CD4-positive, alpha-beta T cell treated with Interferon alpha-2 for 1 hour (primary cell): ENCODE measurements around the gene GPR153.
"Not testable (repeated sequence)": the region's sequence is repeated elsewhere in the genome, so short reads cannot be mapped to it uniquely, and the experiment has no call there.

Experiments
- DNase-seq, 2 donors: peaks; one replicate each; pipeline ENCODE4 v3.0.0-alpha.2; 2020 to 2022

Gene GPR153

DNA sequence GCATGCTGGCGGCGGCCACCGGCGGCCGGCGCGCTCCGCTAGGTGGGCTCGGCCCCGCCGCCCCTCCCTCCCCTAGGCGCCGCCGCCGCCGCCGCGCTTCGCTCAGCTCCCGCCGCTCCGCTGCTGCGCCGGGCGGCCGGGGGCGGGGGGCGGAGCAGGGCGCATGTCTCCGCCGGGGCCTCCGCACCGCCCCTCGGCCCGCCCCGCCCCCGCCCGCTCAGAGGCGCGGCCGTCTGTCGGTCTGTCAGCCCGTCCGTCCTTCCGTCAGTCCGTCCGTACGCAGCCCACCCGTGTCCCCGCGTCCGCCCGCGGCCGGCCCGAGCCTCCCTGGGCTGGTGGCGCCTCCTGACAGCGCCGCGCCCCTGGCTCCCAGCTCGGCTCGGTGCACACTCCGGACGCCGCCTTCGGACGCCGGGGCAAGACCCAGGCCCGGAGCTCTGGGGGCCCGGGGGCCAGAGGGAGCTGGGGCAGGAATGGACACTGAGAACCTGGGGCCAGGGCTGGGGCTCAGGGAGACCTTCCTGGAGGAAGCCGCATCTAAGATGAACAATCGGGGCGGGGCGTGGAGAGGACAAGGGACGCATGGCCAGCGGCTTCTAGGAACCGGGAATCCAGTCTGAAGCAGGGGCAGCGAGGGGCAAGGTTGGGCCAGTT, at the start of gene GPR153:
GPR153 (minus strand) TSS at position 138 of the 654 bp plus-strand sequence. CDS start 6,193 bp downstream, outside the sequence.
- peak; percentile 26 to 49 for DNase-seq

DNA sequence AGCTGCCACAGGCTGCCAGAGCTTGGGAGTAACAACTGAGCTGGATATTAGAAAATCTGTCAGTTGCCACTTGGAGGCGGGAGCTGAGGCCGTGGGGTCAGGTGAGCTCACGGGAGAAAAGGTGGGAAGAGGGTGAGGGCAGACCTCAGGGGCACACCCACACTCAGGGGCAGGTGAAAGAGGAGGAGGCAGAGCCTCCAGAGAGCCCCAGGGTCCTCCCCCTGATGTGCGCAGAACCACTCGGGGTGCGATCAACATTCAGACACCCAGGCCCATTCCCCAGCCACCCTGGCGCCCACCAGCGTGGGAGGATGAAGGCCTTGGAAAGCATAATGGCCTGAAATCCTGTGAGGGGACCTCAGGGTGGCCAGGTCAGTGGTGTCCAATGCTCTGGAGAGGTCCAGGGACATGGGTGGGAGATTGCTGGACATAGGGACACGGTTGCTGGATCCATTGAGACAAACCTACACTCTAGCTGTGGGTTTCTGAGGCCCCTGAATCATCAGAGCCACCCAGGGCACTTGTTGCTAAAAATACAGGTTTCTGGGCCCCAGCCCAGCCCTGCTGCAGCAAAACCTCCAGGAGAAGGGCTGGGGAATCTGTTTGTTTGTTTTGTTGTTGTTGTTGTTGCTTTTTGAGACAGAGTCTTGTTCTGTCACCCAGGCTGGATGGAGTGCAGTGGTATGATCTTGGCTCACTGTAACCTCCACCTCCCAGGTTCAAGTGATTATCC, 49.4 kb upstream of the GPR153 start:
- no peak for DNase-seq

DNA sequence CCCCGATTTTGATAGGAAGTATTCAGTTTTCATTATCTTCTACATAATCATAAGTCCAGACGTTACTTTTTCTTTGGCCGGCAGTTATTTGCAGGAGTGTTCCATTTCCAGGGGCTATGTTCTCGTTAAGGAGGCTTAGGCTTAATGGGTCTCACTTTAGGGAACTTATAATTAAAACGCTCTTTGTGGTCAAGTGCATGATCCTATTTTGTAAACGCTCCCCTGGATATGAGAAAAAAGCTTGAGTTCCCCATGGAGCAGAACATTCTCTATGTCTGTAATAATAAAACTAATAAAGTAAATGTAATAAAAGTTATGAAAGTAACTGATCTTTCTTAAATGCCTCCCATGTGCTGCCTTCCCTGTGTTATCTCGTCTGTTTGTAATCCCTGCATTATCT, 48.7 kb upstream of the GPR153 start:
- DNase-seq, result no peak

DNA sequence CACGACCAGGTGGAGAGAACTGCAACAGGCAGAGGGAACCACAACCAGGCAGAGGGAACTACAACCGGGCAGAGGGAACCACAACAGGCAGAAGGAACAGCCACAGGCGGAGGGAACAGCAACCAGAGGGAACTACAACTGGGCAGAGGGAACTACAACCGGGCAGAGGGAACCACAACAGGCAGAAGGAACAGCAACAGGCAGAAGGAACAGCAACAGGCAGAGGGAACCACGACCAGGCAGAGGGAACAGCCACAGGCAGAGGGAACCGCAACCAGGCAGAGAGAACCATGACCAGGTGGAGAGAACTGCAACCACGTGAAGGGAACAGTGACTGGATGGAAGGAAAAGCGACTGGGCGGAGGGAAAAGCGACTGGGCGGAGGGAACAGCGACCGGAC, 47.6 kb upstream of the GPR153 start:
- DNase-seq, result no peak

DNA sequence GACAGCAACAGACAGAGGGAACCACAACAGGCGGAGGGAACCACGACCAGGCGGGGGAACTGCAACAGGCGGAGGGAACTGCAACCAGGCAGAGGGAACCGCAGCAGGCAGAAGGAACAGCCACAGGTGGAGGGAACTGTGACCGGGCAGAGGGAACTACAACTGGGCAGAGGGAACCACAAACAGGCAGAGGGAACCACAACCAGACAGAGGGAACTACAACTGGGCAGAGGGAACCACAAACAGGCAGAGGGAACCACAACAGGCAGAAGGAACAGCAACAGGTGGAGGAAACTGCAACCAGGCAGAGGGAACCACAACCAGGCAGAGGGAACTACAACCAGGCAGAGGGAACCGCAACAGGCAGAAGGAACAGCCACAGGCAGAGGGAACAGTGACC, 46.8 kb upstream of the GPR153 start:
- DNase-seq, result not testable (repeated sequence)

DNA sequence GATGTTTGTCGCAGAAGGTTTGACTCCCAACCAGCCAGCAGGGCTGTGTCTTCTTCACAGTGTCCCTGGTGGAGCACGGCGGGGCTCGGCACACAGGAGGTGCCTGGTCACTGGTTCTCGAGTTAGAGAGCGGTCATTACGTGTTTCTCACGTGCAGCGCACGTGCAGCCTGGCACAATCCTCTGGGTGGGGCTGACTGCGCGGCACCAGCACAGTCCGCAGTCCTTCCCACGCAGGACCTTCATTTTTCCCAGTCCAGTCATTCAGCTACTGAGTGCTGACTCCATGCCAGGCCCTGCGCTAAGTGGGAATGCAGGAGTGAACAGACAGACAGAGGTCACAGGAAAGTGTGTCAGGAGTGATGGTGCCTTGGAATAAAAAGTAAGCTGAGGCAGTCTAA, 46.2 kb upstream of the GPR153 start:
- DNase-seq, result no peak

DNA sequence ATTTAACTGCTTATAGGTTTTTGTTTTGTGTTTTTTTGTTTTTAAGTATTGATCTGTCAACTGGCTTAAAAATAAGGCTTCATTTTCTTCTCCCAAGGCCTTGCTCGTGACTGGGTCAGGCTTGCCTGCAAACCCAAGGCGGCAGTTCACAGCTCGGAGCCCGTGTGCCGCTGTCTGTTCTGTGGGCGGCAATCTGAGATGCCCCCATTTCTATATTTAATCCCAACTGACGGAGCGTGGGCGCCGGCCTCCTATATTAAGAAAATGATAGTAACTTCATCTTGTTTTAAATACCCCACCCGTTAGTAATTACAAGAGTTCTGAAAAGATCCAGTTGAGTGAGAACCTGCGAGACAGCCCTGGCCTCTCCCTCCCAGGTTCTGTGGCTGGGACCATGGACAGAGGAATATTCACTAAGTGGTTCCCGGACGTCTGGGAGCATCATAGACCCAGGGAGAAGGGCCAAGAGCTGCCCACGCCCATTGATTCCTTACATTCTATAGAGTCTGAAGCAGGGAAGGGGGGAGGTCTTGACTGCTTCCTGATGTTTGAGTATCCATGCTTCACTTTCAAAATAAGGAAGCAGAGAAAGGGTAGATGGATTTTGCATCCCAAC, 42.6 kb upstream of the GPR153 start:
- DNase-seq, result no peak

DNA sequence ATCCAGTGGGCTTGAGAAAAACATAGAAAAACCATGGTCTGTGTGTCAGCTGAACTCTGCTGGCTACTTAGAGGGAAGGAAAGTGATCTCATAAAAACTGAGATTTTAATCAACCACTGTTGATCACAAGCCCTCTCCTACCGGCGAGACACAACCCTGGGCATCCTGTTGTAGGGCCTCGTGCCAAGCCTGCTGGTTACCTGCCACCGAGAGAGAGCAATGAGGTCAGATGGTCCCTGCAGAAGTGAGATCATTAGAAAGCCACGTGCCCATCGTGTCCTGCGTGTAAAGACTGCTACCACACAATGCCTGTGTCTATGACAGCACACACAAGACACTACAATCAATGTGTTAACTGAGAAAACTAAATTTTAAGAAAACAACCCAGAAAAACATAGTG, 41.7 kb upstream of the GPR153 start:
- DNase-seq, result no peak

DNA sequence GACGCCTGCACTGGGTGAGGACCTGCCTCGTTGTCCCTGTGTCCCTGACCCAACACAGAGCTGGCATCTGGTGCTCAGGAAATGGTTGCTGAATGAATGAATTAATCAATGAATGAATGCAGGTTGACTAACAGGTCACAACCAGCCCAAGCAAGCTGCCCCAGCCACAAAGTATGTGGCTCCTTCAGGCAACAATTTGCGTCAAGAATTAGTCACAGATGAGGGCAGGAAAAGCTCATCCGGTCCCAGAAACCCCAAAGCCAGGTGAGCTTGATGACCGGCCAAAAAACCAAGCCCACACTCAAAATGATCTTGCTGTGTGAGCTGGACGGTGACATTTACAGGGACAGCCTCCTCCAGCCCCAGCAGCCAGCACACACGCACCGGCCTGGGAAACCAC, 40.6 kb upstream of the GPR153 start:
- DNase-seq, result no peak

DNA sequence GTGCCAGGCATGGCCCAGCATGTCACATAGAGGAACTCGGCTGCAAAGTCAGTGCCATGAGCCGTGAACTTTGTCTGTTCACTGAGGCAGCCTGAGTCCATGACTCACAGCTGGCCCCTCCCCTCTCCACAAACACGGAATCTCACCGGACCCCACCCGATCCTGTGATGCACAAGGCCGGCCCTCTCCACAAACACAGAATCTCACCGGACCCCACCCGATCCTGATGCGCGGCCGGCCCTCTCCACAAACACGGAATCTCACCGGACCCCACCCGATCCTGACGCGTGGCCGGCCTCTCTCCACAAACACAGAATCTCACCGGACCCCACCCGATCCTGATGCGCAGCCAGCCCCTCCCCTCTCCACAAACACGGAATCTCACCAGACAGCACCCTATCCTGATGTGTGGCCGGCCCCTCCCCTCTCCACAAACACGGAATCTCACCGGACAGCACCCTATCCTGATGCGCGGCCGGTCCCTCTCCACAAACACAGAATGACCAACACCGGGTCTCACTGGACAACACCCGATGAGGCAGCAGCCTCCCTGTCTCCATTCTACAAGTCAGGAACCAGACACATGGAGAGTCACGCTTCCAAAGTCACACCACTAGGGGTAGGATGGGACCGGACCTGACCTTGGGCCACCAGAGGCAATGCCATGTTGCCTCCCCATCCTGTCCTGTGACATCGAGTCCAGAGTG, 39.6 kb upstream of the GPR153 start:
- no peak for DNase-seq

DNA sequence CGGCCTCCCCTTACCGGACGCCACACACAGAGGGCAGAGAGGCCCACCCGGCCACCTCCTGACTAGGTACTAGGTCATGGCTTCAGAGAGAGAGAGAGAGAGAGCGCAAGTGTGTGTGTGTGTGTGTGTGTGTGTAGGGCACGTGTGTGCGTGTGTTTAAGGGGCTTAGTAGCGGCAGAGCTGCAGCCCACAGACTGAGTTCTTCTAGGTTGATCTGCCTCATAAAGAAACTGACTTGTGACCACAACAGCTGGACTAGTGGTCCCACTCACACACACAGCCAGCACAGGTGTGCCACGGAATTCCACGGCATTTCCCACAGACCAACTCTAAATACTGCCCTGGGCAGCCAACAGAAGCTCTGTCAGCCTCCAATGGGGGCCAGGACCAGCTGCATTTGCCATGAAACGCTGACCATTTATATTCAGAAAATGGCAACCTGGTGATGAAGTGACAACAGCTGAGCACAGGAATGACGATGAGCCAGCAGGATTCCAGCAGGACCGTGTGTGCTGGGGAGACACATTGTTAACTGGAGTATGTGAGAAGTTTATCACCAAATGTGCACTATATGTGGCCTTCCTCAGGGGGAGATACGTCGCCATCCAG, 38.8 kb upstream of the GPR153 start:
- no peak for DNase-seq

DNA sequence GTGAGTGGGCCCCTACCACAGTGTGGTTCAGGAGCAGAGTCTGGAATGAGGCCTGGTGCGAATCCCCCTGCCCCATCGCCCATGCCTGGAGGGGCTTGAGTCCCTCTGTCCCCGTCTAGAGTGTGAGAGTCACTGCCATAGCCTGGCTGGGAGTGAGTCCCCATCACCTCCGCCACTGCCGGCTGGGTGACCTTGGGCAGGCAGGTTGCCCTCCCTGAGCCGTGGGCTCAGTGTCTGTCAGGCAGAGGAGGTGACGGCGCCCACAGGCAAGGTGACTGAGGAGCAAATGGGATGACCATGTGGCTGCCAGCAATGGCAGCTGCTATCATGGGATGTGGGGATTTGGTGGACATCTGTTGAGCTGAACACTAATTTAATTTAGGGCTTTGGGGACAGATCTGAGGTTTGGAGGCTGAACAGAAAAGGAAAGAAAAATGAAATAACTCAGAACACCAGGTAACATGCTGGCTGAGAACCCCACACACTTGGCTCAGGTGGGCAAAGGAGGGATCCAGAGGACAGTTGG, 38.1 kb upstream of the GPR153 start:
- DNase-seq, result no peak

DNA sequence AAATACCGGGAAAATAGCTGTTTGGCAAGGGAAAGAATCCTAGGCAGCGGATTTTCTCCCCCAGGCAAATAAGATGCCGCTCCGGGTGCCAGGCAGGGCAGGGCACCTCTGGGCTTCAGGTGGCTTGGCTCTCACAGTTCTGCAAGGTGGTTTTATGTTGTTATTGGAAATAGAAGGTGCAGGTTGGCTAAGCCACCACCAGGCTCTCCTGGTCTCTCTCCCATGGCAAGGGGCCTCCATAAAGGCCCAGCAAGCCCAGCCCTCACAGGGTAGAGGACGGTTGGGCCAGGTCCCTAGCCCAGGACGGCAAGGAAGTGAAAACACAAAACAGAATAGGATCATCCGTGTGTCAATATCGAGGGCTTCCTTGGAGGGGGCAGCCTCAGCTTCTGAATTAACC, 37.6 kb upstream of the GPR153 start:
- DNase-seq, result no peak

DNA sequence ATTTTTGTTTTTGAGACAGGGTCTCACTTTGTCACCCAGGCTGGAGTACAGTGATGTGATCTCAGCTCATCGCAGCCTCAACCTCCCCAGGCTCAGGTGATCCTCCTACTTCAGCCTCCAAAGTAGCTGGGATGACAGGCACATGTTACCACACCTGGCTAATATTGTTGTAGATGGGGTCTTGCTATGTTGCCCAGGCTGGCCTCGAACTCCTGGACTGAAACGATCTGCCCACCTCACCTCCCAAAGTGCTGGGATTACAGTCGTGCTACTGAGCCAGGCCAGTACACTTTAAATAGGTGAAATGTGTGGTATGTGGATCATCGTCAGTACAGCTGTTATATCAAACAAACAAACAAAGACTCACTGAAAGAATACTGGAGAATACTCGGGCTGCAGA, 35.0 kb upstream of the GPR153 start:
- DNase-seq, result no peak

DNA sequence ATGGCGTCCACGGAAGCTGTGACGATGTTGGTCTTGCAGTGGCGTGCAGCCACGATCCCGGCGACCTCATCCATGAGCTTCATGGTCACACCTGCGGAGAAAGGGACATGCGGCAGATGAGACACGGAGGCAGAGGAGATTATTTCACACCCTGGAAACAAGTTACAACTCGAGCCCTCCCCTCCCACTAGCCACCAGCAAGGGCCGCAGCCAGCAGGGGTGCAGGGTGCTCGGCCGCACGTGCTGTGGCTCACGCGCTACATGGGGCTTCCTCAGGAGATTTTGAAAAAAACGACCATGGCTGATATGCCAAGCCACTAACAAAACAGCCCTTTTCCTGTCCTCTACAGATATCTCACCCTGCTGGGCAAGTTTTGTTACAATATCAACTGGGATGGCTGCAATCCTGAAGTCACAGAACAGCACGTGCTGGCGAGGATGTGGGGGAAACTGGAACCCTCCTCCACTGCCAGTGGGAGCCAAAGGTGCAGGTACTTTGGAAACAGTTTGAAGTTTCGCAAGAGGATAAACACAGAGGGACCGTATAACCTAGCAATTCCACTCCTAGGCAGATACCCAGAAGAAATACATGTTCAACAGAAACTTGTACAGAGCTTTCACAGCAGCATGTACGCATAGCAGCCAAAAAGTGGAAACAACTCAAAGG, 34.1 kb upstream of the GPR153 start:
- peak in 1 of 2 donors; percentile 15 for DNase-seq

DNA sequence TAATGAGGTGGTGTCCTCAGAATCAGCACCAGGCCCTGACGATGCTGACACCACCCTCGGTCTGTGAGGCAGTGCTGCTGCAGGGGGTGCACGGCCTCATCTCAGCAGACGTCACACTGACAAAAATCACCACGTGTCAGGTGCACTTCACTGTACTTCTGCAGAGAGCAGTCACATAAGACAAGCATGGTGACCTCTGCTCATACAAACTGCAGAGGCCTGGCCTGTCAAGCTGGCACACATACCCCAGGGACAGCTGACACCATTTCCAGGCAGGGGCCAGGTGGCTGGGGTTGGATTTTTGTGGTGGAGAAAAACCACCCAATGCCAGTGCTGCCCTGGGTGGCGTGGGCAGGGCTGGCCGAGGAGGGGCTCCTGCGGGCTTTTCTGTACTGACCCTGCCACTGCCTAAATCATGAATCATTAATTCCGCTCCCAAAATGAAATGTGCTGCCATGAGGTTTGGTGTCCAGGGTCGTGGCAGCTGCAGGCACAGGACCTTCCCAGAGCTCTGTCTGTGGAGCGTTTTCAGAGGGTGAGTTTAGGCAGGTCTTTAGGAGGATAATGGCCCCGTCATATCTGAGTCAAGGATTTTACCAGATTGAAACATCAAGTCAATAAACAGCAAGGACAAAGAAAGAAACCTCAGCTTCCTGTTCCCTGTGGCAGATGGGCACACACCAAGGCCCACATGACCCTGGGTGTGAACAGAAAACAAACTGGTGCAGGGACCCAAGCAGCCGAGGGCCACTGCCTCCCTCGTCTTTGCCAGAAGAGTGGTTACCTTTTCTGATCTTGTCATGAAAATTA, 33.4 kb upstream of the GPR153 start:
- peak in 1 of 2 donors; percentile 31 for DNase-seq

DNA sequence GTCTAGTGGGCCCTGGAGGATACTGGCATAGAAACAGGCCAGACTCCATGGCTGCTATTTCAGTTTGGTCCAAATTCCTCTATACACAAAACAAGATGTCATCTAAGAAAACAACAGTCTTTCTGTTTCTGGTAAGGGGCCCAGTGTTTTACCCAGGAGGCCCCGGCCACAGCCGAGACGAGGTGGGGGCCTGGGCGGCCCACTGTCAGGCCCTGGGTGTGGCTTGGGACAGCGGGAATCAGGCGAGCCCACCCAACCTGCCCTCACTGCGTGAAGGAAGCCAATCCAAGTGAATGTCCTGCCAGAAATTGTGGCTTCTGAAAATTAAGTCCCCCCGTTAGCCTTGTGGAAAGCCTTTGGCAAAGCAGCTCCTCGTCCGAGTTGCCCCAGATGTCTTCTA, 31.2 kb upstream of the GPR153 start:
- no peak for DNase-seq

DNA sequence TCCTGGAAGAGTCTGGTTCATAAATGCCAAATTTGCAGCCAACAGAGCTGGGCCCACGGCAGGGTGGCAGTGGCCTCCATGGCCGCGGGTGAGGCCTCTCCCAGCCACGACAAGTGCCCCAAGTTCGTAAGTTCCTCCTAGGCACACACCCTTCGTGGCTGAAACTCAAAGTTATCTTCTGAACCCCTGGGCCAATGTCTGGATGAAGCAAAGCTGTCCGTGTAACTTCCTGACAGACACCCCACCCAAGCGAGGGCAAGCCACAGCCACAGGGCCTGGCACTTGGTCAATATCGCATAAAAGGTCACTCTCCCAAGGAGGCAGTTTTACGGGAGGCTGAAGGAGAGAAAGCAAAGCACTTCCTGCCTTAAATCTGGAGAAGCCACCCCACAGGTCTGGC, 27.8 kb upstream of the GPR153 start:
- DNase-seq, result no peak

DNA sequence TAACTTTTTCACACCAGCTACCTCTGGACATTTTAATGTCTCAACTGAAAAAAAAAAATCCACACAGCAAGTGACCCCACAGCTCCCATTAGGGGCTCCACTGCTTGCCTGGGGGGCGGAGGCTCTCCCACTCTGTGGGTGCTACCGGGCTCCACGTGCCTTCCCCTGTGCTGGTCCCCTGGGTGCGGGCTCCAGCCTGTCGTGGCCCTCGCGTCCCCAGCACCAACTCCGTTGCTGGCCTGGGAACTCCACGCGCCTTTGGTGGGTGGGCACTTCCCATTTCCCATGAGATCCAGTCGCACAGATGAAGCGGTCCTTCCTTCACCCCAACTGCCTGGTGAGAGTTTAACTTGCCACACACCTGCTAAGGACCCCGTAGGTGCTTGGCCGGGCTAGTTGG, 27.1 kb upstream of the GPR153 start:
- no peak for DNase-seq

DNA sequence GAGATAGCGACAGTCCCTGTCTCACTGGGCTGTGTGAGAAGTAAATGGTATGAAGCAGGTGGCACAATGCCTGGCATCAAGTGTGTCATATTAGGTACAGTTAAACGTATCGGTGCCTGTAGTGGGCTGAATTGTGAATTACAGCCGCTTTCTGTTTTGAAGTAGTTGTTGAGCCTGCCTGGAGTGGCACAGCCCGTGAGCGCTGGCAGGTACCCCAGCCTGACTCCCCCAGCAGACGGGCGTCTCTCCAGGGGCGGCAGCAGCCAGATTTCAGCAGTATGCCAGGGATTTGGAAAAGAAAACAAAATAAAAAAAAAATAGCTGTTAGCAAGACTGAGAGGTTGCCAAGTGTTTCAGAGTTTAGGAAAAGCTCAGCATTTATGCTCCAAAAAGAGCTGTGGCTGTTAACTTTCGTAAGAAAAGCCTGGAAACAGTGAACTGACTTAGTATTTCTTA, 26.6 kb upstream of the GPR153 start:
- DNase-seq, result no peak

DNA sequence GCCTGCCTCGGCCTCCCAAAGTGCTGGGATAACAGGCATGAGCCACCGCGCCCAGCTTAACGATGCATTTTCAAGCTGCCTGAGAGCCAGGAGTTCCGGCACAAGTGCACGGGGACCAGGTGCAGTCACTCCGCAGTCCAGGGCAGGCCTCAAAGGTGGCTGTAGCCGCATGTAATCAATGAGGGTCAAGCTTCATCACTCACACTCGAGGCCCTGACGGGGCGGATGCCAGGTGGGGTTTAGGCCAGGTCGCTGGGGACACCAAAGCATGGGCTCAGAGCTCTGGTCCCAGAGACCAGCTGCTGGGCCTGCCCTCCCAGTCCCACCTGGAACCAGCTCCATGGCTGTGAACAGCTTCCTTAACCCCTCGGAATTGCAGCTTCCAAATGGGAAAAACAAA, 26.1 kb upstream of the GPR153 start:
- no peak for DNase-seq
